Measurements from ENCODE around the gene CACNG4. TPM values are rescaled to one million over a fixed set of nuclear protein-coding genes. Genes with fewer than 3 reads are reported as not detected.

CACNG4 gene
- total and polyA plus RNA-seq, 12 donors, result 0.11 to 2.4 (median 0.88) TPM; not detected in 4

GRCh38 chr17:66950886-66951604 is 13.5 kb upstream of the CACNG4 start:
- H3K4me1 ChIP-seq (replicated peaks in 1 of 2), result no peaks in the 10 kb centered on the region
- TF ChIP-seq CTCF (IDR thresholded peaks at IDR 0.05) (no peak), POLR2A (IDR thresholded peaks at IDR 0.05) (no peak)
- intact Hi-C loops (cut with DNase I), result no loop called here
- H3K9me3 ChIP-seq (replicated peaks in 1 of 3), result no peaks in the 10 kb centered on the region
- H3K27me3 ChIP-seq, result peaks cover 3% of the 10 kb centered on the region
- no peaks in the 10 kb centered on the region for H3K36me3 ChIP-seq (replicated peaks in 1 of 2)
- WGBS, 4 donors, result 81 to 92% (median 90%) methylated on average over 6 of the region's 6 CpGs
- no peak for DNase-seq
- no peak overlapping the region for H3K4me3 ChIP-seq
- no peak overlapping the region for H3K27ac ChIP-seq

DNA sequence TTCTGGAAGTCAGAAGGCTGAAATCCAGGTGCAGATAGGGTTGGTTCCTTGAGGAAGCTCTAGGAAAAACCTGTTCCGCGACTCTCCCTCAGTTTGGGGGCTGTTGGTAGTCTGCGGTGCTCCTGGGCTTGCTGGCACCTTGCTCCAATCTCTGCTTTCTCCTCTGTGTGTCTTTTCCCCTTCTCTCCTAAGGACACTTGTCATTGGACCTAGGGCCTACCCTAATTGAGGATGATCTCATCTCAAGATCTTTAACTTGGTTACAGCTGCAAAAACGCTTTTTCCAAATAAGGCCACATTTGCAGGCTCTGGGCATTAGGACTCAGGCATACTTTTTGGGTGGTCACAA is 12.9 kb upstream of the CACNG4 start:
- Histone ChIP-seq H3K4me1 (replicated peaks in 1 of 2) (no peaks in the 10 kb centered on the region), H3K27me3 (peaks cover 3% of the 10 kb centered on the region), H3K27ac (no peak overlapping the region), H3K4me3 (no peak overlapping the region), H3K36me3 (replicated peaks in 1 of 2) (no peaks in the 10 kb centered on the region), H3K9me3 (replicated peaks in 1 of 3) (no peaks in the 10 kb centered on the region)
- no peak for TF ChIP-seq POLR2A (IDR thresholded peaks at IDR 0.05)
- TF ChIP-seq CTCF (IDR thresholded peaks at IDR 0.05), result no peak
- intact Hi-C loops (cut with DNase I), result no loop called here
- no peak for DNase-seq
- WGBS, 4 donors, result 79 to 89% (median 85%) methylated on average over 4 of the region's 4 CpGs

- intact Hi-C loops (cut with DNase I), result no loop called here
- TF ChIP-seq POLR2A (IDR thresholded peaks at IDR 0.05) (no peak), CTCF (IDR thresholded peaks at IDR 0.05) (no peak)
- Histone ChIP-seq H3K4me3 (no peak overlapping the region), H3K36me3 (replicated peaks in 1 of 2) (no peaks in the 10 kb centered on the region), H3K4me1 (replicated peaks in 1 of 2) (no peaks in the 10 kb centered on the region), H3K9me3 (replicated peaks in 1 of 3) (no peaks in the 10 kb centered on the region), H3K27ac (no peak overlapping the region), H3K27me3 (peaks cover 3% of the 10 kb centered on the region)
- DNase-seq, result peak in 4 of 7 donors; percentile 44 to 61 (median 46)
- WGBS, 4 donors, result 47 to 66% (median 59%) methylated on average over 10 of the region's 10 CpGs
Measured at GRCh38 chr17:66952031-66952524, 12.4 kb upstream of the CACNG4 start.

DNA sequence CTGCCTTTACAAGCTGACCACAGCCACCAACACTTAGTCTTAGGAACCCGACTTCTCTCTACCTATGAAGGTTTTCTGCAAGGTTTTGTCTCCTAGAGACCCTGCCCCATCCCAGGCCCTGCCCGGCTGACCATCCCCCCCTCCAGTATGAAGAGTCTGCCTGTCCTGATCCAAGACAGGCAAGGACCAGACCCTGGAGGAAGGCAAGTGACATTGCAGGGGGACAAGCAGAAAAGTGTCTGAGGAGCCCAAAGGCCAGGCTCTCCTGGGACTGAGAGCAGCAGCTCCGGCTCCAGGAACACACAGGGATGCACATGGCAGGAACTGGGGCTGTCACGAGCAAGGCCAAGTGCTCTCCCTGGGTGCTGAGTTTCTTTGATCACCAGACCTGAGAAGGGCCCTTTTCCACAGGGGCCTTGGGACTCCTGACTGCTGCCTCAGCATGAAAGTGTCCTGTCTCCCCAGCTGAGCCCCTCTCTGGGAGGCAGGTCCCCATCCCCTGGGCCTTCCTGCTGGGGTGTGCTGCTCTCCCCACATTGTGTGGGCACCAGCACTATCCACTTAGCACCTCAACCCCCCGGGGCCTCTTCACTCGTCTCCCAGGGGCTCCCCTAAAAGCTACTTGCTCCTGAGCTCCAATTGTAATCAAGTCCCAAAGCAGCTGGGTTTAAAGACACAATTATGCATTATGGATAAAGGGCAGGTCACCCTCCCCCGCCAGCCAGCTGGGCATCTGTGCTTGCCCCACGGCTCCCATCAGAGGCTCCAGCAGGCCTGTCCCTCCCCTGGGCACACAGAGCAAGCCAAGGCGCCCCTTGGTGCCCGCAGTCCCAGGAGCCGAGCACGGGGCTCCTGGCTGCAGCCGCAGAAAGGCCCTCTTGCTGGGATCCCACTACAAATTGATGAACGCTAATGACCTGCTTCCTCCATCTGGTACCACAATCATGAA is 11.6 kb upstream of the CACNG4 start:
- no peak for DNase-seq
- Histone ChIP-seq H3K9me3 (replicated peaks in 1 of 3) (no peaks in the 10 kb centered on the region), H3K4me3 (no peak overlapping the region), H3K4me1 (replicated peaks in 1 of 2) (no peaks in the 10 kb centered on the region), H3K27ac (no peak overlapping the region), H3K36me3 (replicated peaks in 1 of 2) (no peaks in the 10 kb centered on the region), H3K27me3 (no peaks in the 10 kb centered on the region)
- 87 to 97% (median 90%) methylated on average over 11 to 14 of the region's 14 CpGs for WGBS, 4 donors
- TF ChIP-seq POLR2A (IDR thresholded peaks at IDR 0.05) (no peak), CTCF (IDR thresholded peaks at IDR 0.05) (no peak)
- intact Hi-C loops (cut with DNase I), result no loop called here
